HepG2 (cell line): ENCODE measurements around the gene UBAP2L. TPM values are rescaled to one million over a fixed set of nuclear protein-coding genes. Genes with fewer than 3 reads are reported as not detected.

Source experiments
- ATAC-seq: fragments of 200-7000 bp; cut with Tn5 transposase; 3 replicates; pipeline ENCODE4 v1.9.1; 2020; ENCODE audit warnings: mild to moderate bottlenecking, moderate library complexity
- BruUV-seq: library from RNA; stranded (reverse); fragments of 400-500 nt; replicated peaks from 2 replicates; lab custom pipeline; 2021; lab: Mats Ljungman, UMichigan
- CTCF ChIA-PET: fragments of 300-600 bp; formaldehyde crosslinking; extraction: SDS; loops from one replicate; lab custom pipeline; 2021; ENCODE audit warnings: low total read pairs, inconsistent platforms, low intra/inter-chr PET ratio; lab: Yijun Ruan, JAX
- POLR2A ChIA-PET: fragments of 350-600 bp; sonication (Branson Sonifier 250); formaldehyde crosslinking; loops from one replicate; lab custom pipeline; 2020; ENCODE audit warnings: antibody characterized with exemption, inconsistent platforms; lab: Yijun Ruan, JAX
- DNase-seq: peaks from one replicate; pipeline ENCODE4 v3.0.0-alpha.2; 2015; ENCODE audit warnings: low spot score
- FAIRE-seq: peaks from 3 replicates; lab custom pipeline; 2011; peaks lifted over from hg19 to GRCh38; lab: Jason Lieb, UNC
- H2AFZ ChIP-seq: one replicate; pipeline ENCODE4 v1.6.1; 2011; ENCODE audit warnings: low read length, inconsistent platforms
- H3K27ac ChIP-seq: fragments of 300-600 bp; 3 replicates; pipeline ENCODE4 v1.8.0; 2011; ENCODE audit warnings: mixed run types, mild to moderate bottlenecking, mixed read lengths, low read length, inconsistent platforms; ENCODE audit not compliant: insufficient read depth; ENCODE audit errors: extremely low read length
- H3K27me3 ChIP-seq, 2 experiments: fragments of 200-600 bp in 1 of 2; 2 replicates in 1 of 2; 3 replicates in 1 of 2; pipeline versions ENCODE4 v1.6.0 to v1.8.0; 2011; ENCODE audit warnings: low read length in 2 of 2, mild to moderate bottlenecking in 2 of 2, moderate library complexity in 2 of 2, inconsistent platforms in 1 of 2; ENCODE audit not compliant: insufficient read depth in 2 of 2, control insufficient read depth in 1 of 2
- H3K36me3 ChIP-seq, 2 experiments: fragments of 200-600 bp in 1 of 2; replicated peaks in 1 of 2; 2 replicates in 1 of 2; 3 replicates in 1 of 2; pipeline versions ENCODE4 v1.5.1 to v1.8.0; 2011; ENCODE audit warnings: low read length in 2 of 2, inconsistent platforms in 1 of 2; ENCODE audit not compliant: insufficient read depth in 2 of 2, control insufficient read depth in 1 of 2
- H3K4me1 ChIP-seq: 2 replicates; pipeline ENCODE4 v1.5.1; 2012; ENCODE audit warnings: low read length, inconsistent platforms; ENCODE audit not compliant: insufficient read depth
- H3K4me2 ChIP-seq: 2 replicates; pipeline ENCODE4 v1.6.0; 2011; ENCODE audit warnings: low read depth, low read length, inconsistent platforms
- H3K4me3 ChIP-seq, 3 experiments: fragments of 200-600 bp in 1 of 3; sonication (generic), shearing (Covaris generic) in 1 of 3; replicated peaks in 1 of 3; 2 replicates each; pipeline ENCODE4 v1.5.1; 2011 to 2016; ENCODE audit warnings: low read length in 3 of 3, inconsistent platforms in 2 of 3, low read depth in 2 of 3, mild to moderate bottlenecking in 2 of 3, control low read depth in 1 of 3, mixed read lengths in 1 of 3; ENCODE audit not compliant: insufficient read depth in 1 of 3
- H3K79me2 ChIP-seq: one replicate; pipeline ENCODE4 v1.6.1; 2011; ENCODE audit warnings: low read length, inconsistent platforms; ENCODE audit not compliant: insufficient read depth
- H3K9ac ChIP-seq: 2 replicates; pipeline ENCODE4 v1.6.0; 2011; ENCODE audit warnings: mild to moderate bottlenecking, low read depth, low read length, inconsistent platforms; ENCODE audit not compliant: insufficient read depth
- H3K9me3 ChIP-seq: 2 replicates; pipeline ENCODE4 v1.5.1; 2012; ENCODE audit warnings: mild to moderate bottlenecking, low read length
- H4K20me1 ChIP-seq: 2 replicates; pipeline ENCODE4 v1.6.0; 2011; ENCODE audit warnings: inconsistent platforms, mild to moderate bottlenecking, low read length, moderate library complexity; ENCODE audit not compliant: insufficient read depth
- NONO ChIP-seq, 2 experiments: fragments of 450-650 bp in 1 of 2; sonication (generic) in 1 of 2; formaldehyde crosslinking in 1 of 2; IDR thresholded peaks in 1 of 2; conservative IDR thresholded peaks in 1 of 2; 2 replicates each; pipeline versions ENCODE4 v1.6.1 to v1.8.0; 2017 to 2022; ENCODE audit warnings: mild to moderate bottlenecking in 1 of 2, missing genetic modification reagents in 1 of 2, moderate library complexity in 1 of 2
- ZBTB33 ChIP-seq: sonication (generic); formaldehyde crosslinking; IDR thresholded peaks from 2 replicates; pipeline ENCODE4 v1.4.0; 2020; ENCODE audit warnings: missing genetic modification reagents
- ZKSCAN1 ChIP-seq: fragments of 150-350 bp; IDR thresholded peaks from 2 replicates; pipeline ENCODE4 v1.6.1; 2014; ENCODE audit warnings: low read length
- ZNF841 ChIP-seq: sonication (generic); formaldehyde crosslinking; IDR thresholded peaks from 2 replicates; pipeline ENCODE4 v1.8.1; 2023; ENCODE audit warnings: missing genetic modification reagents, borderline replicate concordance
- whole genome bisulfite sequencing: methylation state at CpG from one replicate; pipeline ENCODE4 v1.1.6; 2017; ENCODE audit warnings: low lambda C conversion rate; 5-methylcytosine and 5-hydroxymethylcytosine counted together
- in situ Hi-C: cut with HindIII; loops from 2 replicates; pipeline ENCODE4 v1.10.0; 2017; ENCODE audit warnings: low pct_unique_long_range_greater_than_20kb; ENCODE audit not compliant: extremely low pct_ligation_motif_present
- intact Hi-C: fragments of 100-400 bp; cut with micrococcal nuclease; formaldehyde crosslinking; loops from one replicate; pipeline ENCODE4 v1.10.0; 2022; ENCODE audit not compliant: unreplicated experiment
- polyA plus RNA-seq, 8 experiments: library from polyadenylated mRNA; depleted of rRNA in 3 of 8; stranded (reverse) in 7 of 8; unstranded in 1 of 8; fragments of >200 nt; fragmentation: Illumina TruSeq in 4 of 8; extraction: Trizol in 4 of 8; gene quantifications; 2 replicates each; pipeline versions ENCODE4 v1.2.1 to v1.2.3, GENCODE V29; 2011 to 2016; ENCODE audit warnings: low read depth in 4 of 8, missing spikeins in 1 of 8, mixed read lengths in 1 of 8; ENCODE audit not compliant: insufficient read depth in 1 of 8
- total RNA-seq, 5 experiments: library from RNA; depleted of rRNA; stranded (reverse); fragments of >200 nt; fragmentation: Illumina TruSeq; extraction: Trizol; gene quantifications; 2 replicates each; pipeline ENCODE4 v1.2.3, GENCODE V29; 2016; ENCODE audit warnings: low read depth in 1 of 5

The UBAP2L gene
- total and polyA plus RNA-seq, 2 of the 13 experiments (the other 11 are each of a cell fraction or from before 2014, with no cell fraction given), result 74.2 to 159 TPM

DNA sequence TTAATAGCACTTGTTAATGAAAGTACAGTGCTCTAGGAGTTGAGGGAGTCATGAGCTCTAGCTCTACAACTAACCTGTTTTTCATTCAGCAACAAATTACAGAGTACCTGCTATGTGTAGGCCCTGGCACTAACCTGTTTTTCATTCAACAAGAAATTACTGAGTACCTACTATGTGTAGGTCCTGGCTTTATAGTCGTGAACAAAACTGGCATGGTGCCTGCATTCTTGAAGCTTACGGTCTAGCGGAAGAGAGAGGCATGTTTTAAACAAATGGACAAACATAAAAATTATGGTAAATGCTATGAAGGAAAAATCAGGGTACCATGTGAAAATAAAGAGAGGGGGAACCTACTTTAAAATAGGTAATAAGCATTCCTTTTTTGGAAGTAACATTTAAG lies 2.2 kb upstream of the UBAP2L start:
- CTCF ChIA-PET, result no interaction called here

More for the DNA sequence above, 2.2 kb upstream of the UBAP2L start:
- Histone ChIP-seq H2AFZ (no peak overlapping the region), H3K27ac (peak overlapping the region; percentile 100), H3K9me3 (no peaks in the 10 kb centered on the region), H3K4me1 (peaks cover 79% of the 10 kb centered on the region), H3K4me3 (peak overlapping the region; percentile 3 to 99 (median 90); a peak in 5 of 6 replicates), H3K27me3 (no peaks in the 10 kb centered on the region; a peak in 1 of 5 replicates), H3K4me2 (peak overlapping the region; percentile 89), H3K79me2 (peaks cover 63% of the 10 kb centered on the region), H3K9ac (peak overlapping the region; percentile 100), H4K20me1 (peaks cover 16% of the 10 kb centered on the region), H3K36me3 (peaks cover 3 to 23% of the 10 kb centered on the region in 2 experiments; a peak in 3 of 5 replicates)
- POLR2A ChIA-PET, result interaction anchor here (0.7 to 3.0 kb wide), 8 partner anchors 9 to 256 kb away, joined by 3 to 29 read pairs (median 6); partner anchors contain the start of gene SLC39A1
- no peak for ATAC-seq
- no TSS peak for BruUV-seq
- intact Hi-C loops (no loop called here), in situ Hi-C loops (no loop called here)
- 63% methylated on average over 3 of the region's 3 CpGs for WGBS
- no peak for FAIRE-seq
- TF ChIP-seq ZBTB33 (peak; percentile 77), ZKSCAN1 (peak; percentile 86), NONO (IDR thresholded peaks at IDR 0.05) (no peak), NONO (CRISPR knock-in tag; conservative IDR thresholded peaks at IDR 0.05) (no peak), ZNF841 (CRISPR knock-in tag) (no peak)
- DNase-seq, result no peak
